AG04449 (cell line): Measurements from ENCODE around the gene TMX3.

Experiments used
- CTCF ChIA-PET: fragments of 350-600 bp; formaldehyde crosslinking; extraction: SDS; loops from one replicate; lab custom pipeline; 2021; ENCODE audit warnings: antibody characterized with exemption; lab: Yijun Ruan, JAX
- POLR2A ChIA-PET: fragments of 400-600, 350-600 bp; formaldehyde crosslinking; extraction: SDS; loops from one replicate; lab custom pipeline; 2020; ENCODE audit warnings: antibody characterized with exemption, inconsistent platforms; lab: Yijun Ruan, JAX
- DNase-seq: peaks from one replicate; pipeline ENCODE4 v3.0.0-alpha.2; 2010; ENCODE audit warnings: low read depth, low spot score
- H3K4me3 ChIP-seq: 2 replicates; pipeline ENCODE4 v1.5.1; 2011; ENCODE audit warnings: low read depth, mild to moderate bottlenecking, control low read depth, low read length
- CTCF ChIP-seq: IDR thresholded peaks from one replicate; pipeline ENCODE4 v1.5.1; 2011; ENCODE audit warnings: mild to moderate bottlenecking, moderate library complexity, low read length, control low read depth, inconsistent platforms; ENCODE audit not compliant: insufficient read depth; ENCODE audit errors: missing control alignments

TMX3 gene

GRCh38 chr18:68660354-68661183 lies 54.3 kb downstream of the TMX3 start:
- ChIA-PET POLR2A (no interaction called here), CTCF (interaction anchor here (0.6 to 4.3 kb wide), 36 partner anchors 9 to 1449 kb away, joined by 3 to 45 read pairs (median 4); partner anchors contain the start of gene DSEL)
- no peak overlapping the region for H3K4me3 ChIP-seq
- TF ChIP-seq CTCF: peak; percentile 8
- DNase-seq: no peak

- POLR2A ChIA-PET: no interaction called here
- CTCF ChIA-PET: interaction anchor here (6.0 kb wide), 1 partner anchor 12 kb away, joined by 45 read pairs; no protein-coding TSS in a partner anchor
- no peak for TF ChIP-seq CTCF
- no peak for DNase-seq
- no peak overlapping the region for H3K4me3 ChIP-seq
Observed at GRCh38 chr18:68648191-68648590, 66.7 kb downstream of the TMX3 start.

GRCh38 chr18:68642003-68642402 lies 72.9 kb downstream of the TMX3 start:
- CTCF ChIA-PET: interaction anchor here (0.6 to 0.9 kb wide), 3 partner anchors 18 to 420 kb away, joined by 3 read pairs; no protein-coding TSS in a partner anchor
- DNase-seq: no peak
- POLR2A ChIA-PET: no interaction called here

GRCh38 chr18:68640861-68641260 lies 74.0 kb downstream of the TMX3 start:
- POLR2A ChIA-PET: no interaction called here
- no peak for TF ChIP-seq CTCF
- H3K4me3 ChIP-seq: no peak overlapping the region
- DNase-seq: no peak
- CTCF ChIA-PET: no interaction called here

More at GRCh38 chr18:68642003-68642402, 72.9 kb downstream of the TMX3 start:
- H3K4me3 ChIP-seq: no peak overlapping the region
- no peak for TF ChIP-seq CTCF

DNA sequence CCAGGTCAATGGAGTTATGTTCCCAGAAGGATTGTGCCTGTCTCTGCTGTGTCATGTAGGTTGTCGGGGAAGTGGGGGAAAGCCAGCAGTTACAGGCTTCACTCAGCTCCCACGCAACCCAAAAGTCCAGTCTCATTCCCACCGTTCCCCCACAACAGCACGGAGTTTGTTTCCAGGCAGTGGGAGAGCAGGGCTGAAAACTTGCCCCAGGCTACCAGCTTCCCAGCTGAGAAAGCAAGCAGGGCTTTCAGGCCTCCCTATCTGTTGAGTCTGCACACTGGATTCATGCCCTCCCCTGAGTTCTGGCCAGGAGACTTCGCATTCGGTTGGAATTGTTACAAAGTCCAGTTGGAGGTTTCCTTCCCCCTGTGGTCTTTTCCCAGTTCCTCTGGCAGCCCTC lies 76.3 kb downstream of the TMX3 start:
- DNase-seq: no peak
- H3K4me3 ChIP-seq: no peak overlapping the region
- POLR2A ChIA-PET: interaction anchor here (1.2 kb wide), 1 partner anchor 1122 kb away, joined by 3 read pairs; the partner anchor contains the start of gene DSEL
- TF ChIP-seq CTCF: no peak
- CTCF ChIA-PET: interaction anchor here (1.2 to 1.6 kb wide), 3 partner anchors 12 to 21 kb away, joined by 3 to 5 read pairs (median 4); no protein-coding TSS in a partner anchor

DNA sequence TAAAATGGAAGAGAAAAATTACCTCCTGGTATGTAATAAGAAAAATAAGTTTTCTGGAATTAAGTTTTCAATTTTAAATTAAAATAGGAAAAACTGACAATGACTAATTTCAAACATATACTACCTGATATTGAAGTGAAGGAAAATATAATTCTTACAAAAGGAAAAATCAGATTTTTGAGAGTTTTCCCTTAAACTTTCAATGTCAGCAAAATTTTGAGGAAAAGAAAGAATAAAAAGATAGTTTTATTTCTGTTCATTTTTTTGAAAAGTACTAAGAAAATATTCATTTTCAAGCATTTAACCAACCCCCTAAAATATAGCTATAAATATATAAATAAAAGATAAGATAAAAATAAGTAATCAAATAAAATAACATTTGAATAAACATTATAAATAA lies 87.1 kb downstream of the TMX3 start:
- DNase-seq: no peak
- CTCF ChIA-PET: no interaction called here
- POLR2A ChIA-PET: no interaction called here
- no peak overlapping the region for H3K4me3 ChIP-seq
- TF ChIP-seq CTCF: no peak
